Spinal cord (tissue), 10 donors: Measurements from ENCODE around the gene RNF141. TPM values are rescaled to one million over a fixed set of nuclear protein-coding genes. Genes with fewer than 3 reads are reported as not detected.

Experiments used
- DNase-seq, 6 donors: peaks; one replicate each; pipeline versions ENCODE4 v3.0.0 to v3.0.0-alpha.2; 2013 to 2015; ENCODE audit warnings: low spot score in 6 of 6, low read depth in 4 of 6
- H3K27ac ChIP-seq: one replicate; pipeline ENCODE4 v1.5.1; 2013; ENCODE audit warnings: low read depth, low read length, control low read depth
- H3K27me3 ChIP-seq: one replicate; pipeline ENCODE4 v1.6.1; 2013; ENCODE audit warnings: low read length; ENCODE audit not compliant: control insufficient read depth, insufficient read depth
- H3K36me3 ChIP-seq: one replicate; pipeline ENCODE4 v1.6.1; 2013; ENCODE audit warnings: low read length; ENCODE audit not compliant: control insufficient read depth, insufficient read depth
- H3K4me1 ChIP-seq: one replicate; pipeline ENCODE4 v1.6.1; 2013; ENCODE audit warnings: low read length; ENCODE audit not compliant: control insufficient read depth, insufficient read depth
- H3K4me3 ChIP-seq: one replicate; pipeline ENCODE4 v1.5.1; 2013; ENCODE audit warnings: low read depth, low read length, control low read depth
- H3K9me3 ChIP-seq: one replicate; pipeline ENCODE4 v1.6.1; 2013; ENCODE audit warnings: low read length; ENCODE audit not compliant: control insufficient read depth, insufficient read depth
- WGBS: methylation state at CpG from one replicate; pipeline ENCODE4 v1.1.5; 2013; ENCODE audit warnings: missing lambda C conversion rate; ENCODE audit not compliant: insufficient coverage; 5-methylcytosine and 5-hydroxymethylcytosine counted together
- polyA plus RNA-seq, 2 donors: library from polyadenylated mRNA; unstranded; fragments of 120-200 nt; gene quantifications; one replicate each; pipeline ENCODE4 v1.2.1, GENCODE V29; 2013; ENCODE audit not compliant: insufficient read length in 2 of 2
- total RNA-seq, 2 donors: library from RNA; depleted of rRNA in 1 of 2; stranded (reverse); fragments of 120-200 nt in 1 of 2; fragments of >200 nt in 1 of 2; gene quantifications; one replicate each; pipeline versions ENCODE4 v1.2.3 to v1.2.4, GENCODE V29; 2013 to 2014
- donor health status: healthy.

RNF141 gene
- total and polyA plus RNA-seq, 4 donors = 51.6 to 91.2 (median 68.0) TPM

DNA sequence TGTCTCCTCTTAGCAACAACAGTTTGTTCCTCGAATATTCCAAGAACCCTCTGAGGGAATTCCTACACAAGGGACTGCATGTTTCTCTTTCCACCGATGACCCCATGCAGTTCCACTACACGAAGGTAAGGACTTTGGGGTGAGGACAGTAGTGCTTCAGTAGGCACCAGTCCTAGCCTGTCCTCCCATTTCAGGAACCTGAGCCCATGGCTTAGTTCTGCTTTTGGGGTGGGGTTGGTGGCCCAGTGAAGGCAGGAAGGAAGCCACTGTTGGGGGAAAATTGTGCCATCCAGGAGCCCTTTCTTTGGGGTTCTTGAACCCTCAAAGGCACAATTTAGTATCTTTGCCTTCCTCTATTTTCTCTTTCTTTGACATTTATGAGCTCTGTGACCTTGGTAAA lies 38.2 kb downstream of the RNF141 start:
- WGBS = 100% methylated on average over 3 of the region's 3 CpGs
- no peak for DNase-seq
- Histone ChIP-seq H3K4me3 (no peak overlapping the region), H3K4me1 (no peaks in the 10 kb centered on the region), H3K36me3 (peaks cover 15% of the 10 kb centered on the region), H3K9me3 (no peaks in the 10 kb centered on the region), H3K27ac (no peak overlapping the region), H3K27me3 (no peaks in the 10 kb centered on the region)

DNA sequence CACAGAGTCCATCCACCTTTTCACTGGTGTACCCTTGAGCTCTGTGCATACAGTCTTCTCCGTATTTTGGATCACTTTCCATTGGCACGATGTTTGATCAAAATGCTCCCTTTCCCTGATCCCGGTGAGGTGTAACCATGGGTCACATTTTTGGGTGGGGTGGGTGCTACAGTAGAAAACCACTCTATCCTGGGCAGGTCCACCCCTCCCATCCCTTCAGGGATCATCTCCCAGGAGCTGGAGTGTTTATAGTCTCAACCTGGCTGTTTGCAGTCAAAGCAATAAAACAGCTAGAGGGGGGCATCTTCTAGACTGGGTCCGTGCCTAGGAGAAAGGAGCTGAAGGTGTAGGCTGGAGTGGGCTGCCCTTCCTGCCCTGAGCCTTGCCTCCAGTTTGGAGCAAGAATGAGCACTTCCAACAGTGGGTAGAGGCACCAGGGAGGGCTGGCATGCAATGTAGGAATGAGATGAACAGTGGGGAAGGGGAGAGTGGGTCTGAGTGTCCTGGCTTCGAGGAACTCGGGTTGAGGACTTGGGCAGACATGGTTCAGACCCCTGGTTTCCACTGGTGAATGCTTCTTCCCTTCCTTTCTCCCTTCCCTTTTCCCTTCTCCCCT lies 38.8 kb downstream of the RNF141 start:
- no peak overlapping the region for H3K4me3 ChIP-seq
- H3K27ac ChIP-seq = no peak overlapping the region
- no peak for DNase-seq
- H3K36me3 ChIP-seq = peaks cover 16% of the 10 kb centered on the region
- no peaks in the 10 kb centered on the region for H3K27me3 ChIP-seq
- H3K9me3 ChIP-seq = no peaks in the 10 kb centered on the region
- peaks cover 4% of the 10 kb centered on the region for H3K4me1 ChIP-seq
- WGBS = 97% methylated on average over 3 of the region's 6 CpGs

DNA sequence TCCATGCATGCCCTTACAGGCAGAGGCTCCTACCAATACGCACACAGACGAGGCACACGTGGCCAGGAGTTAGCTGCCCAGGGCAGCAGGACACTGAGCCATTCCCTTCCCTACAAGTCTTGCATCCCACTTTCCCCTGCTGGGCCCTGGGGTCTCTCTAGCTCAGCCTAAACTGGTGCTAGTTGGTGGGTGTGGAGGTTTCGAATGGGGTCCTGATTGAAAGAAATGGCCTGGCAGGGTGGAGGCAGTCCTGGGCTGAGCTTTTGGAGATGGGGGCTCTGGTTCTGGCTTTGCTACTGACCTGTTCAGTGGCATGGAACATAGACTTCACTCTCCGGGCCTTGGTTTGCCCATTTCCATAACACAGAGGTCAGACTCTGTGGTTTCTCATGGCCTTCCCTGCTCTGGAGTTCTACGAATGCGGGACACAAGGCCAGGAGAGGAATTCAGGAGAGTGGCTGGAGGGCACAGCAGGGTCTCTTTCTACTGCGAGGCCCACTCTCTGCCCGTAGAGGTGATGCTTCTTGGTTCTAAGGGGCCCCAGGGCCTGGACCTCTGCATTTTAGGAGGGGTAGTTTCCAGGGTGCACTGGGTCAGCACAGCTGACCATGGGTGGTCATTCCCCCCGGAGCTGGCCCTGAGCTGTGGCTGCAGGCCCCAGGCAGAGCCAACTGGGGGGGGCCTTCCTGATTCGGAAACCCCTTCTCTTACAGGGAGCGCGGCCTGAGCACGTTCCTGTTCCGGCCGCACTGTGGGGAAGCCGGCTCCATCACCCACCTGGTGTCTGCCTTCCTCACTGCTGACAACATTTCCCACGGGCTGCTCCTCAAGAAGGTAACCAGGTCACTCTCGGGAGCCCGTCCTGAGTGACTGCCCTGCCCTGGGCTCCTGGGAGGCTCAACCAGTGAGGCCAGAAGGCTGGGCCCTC lies 40.0 kb downstream of the RNF141 start:
- Histone ChIP-seq H3K4me3 (no peak overlapping the region), H3K4me1 (peaks cover 4% of the 10 kb centered on the region), H3K36me3 (peaks cover 19% of the 10 kb centered on the region), H3K27me3 (no peaks in the 10 kb centered on the region), H3K9me3 (no peaks in the 10 kb centered on the region), H3K27ac (no peak overlapping the region)
- WGBS = 89% methylated on average over 17 of the region's 20 CpGs
- DNase-seq = no peak

DNA sequence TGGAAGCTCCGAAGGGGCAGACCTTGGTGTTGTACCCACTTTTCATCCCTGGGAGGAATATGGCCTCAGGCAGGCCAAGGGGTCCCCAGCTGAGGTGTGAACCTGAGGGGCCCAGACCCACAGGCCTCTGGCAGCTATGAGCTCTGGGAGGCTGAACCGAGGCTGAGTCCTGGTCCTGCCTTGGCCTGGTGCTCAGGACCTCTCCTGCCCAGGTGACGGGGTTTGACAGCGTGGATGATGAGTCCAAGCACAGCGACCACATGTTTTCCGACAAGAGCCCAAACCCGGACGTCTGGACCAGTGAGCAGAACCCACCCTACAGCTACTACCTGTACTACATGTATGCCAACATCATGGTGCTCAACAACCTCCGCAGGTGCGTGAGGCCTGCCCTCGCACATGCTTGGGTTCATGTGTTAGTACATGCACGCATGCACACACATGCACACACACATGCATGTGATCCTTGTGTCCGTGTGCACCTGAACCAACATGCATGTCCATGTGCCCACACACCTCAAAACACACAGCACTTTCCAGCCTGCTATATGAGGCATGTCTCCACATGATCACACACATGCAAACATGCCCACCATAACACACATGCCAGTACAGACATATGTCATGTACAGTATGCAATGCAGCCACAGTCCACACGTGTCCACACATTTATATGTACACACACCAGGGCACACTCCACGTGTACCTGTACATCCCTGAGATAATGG lies 40.9 kb downstream of the RNF141 start:
- peaks cover 23% of the 10 kb centered on the region for H3K36me3 ChIP-seq
- DNase-seq = no peak
- 89% methylated on average over 15 of the region's 15 CpGs for WGBS
- no peaks in the 10 kb centered on the region for H3K27me3 ChIP-seq
- H3K9me3 ChIP-seq = no peaks in the 10 kb centered on the region
- no peak overlapping the region for H3K4me3 ChIP-seq
- no peak overlapping the region for H3K27ac ChIP-seq
- H3K4me1 ChIP-seq = peaks cover 4% of the 10 kb centered on the region

DNA sequence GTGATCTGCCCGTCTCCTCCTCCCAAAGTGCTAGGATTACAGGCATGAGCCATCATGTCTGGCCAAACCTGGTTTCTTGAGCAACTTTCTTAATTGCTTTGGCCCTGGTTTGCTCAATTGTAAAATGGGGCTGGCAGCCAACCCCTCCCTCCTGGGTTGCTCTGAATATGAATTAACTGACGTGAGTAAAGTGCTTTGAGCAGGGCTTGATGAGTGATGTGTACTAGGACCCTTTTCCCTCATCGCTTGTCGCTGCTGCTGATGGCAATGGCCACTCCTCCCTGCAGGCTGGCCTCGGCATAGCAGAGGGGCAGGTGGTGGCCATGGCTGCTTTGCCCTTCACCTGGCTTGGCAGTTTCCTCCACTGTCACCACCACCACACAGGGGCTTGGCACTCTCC lies 41.5 kb downstream of the RNF141 start:
- peaks cover 4% of the 10 kb centered on the region for H3K4me1 ChIP-seq
- no peaks in the 10 kb centered on the region for H3K27me3 ChIP-seq
- H3K27ac ChIP-seq = no peak overlapping the region
- no peak for DNase-seq
- 88% methylated on average over 4 of the region's 5 CpGs for WGBS
- peaks cover 27% of the 10 kb centered on the region for H3K36me3 ChIP-seq
- no peaks in the 10 kb centered on the region for H3K9me3 ChIP-seq
- H3K4me3 ChIP-seq = no peak overlapping the region

DNA sequence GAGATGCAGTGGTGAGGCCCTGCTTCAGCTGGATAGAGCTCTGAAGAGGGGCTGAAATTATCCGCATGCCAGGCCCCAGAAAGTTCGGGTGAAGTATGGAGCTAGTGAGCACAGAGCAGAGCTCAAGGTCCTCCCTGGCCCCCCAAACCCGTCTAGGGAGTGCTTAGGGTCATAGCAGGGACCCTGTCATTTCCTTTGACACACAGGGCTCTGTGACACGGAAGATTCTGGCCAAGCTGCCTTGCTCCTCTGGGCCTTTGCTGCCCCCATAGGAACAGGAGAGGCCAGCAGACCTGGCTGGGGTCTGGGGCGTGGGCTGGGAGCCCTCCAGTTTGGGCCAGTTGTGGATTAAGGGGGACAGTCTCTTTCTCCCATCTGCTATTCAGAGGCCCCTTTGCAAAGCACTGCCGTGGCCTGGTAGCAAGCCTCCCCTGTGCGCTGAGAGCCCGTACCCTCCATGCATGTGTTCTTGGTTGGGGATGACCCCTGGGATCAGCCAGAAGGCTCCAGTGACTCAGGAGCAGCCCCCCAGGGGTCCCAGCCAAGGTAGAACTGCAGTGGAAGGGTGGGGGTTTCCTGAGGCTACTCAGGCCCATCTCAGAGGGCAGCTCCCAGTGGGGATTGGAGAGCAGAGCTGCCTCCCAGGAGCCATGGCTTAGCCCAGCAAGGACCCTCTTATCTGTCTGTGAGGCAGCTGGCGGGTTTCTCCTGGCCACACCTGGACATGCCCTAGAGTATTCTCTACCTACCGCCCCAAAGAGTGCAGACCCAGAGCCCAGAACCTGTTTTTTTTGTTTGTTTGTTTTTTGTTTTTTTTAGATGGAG lies 42.3 kb downstream of the RNF141 start:
- 79% methylated on average over 4 of the region's 10 CpGs for WGBS
- no peaks in the 10 kb centered on the region for H3K27me3 ChIP-seq
- H3K4me3 ChIP-seq = no peak overlapping the region
- H3K4me1 ChIP-seq = peaks cover 4% of the 10 kb centered on the region
- no peaks in the 10 kb centered on the region for H3K9me3 ChIP-seq
- H3K27ac ChIP-seq = no peak overlapping the region
- no peak for DNase-seq
- peaks cover 26% of the 10 kb centered on the region for H3K36me3 ChIP-seq

DNA sequence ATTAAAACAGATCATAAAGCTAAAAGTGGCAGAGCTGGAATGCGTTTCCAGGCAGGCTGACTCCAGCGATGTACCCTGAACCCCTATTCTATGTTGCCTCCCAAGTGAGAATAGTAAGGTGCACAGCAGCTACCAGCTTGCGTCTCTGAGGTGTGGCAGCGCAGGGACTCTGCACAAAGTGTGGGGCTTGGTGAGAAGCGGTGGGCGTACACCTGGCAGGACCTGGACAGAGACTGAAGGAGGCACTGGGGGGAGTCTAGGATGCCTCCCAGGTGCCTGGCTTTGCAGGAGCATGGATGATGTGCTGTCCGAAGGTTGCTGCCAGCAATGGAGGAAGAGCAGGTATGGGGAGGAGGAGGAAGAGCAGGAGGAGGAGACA lies 43.0 kb downstream of the RNF141 start:
- Histone ChIP-seq H3K36me3 (peaks cover 31% of the 10 kb centered on the region), H3K4me1 (peaks cover 4% of the 10 kb centered on the region), H3K27ac (no peak overlapping the region), H3K4me3 (no peak overlapping the region), H3K9me3 (no peaks in the 10 kb centered on the region), H3K27me3 (no peaks in the 10 kb centered on the region)
- DNase-seq = no peak
- 94% methylated on average over 7 of the region's 7 CpGs for WGBS

DNA sequence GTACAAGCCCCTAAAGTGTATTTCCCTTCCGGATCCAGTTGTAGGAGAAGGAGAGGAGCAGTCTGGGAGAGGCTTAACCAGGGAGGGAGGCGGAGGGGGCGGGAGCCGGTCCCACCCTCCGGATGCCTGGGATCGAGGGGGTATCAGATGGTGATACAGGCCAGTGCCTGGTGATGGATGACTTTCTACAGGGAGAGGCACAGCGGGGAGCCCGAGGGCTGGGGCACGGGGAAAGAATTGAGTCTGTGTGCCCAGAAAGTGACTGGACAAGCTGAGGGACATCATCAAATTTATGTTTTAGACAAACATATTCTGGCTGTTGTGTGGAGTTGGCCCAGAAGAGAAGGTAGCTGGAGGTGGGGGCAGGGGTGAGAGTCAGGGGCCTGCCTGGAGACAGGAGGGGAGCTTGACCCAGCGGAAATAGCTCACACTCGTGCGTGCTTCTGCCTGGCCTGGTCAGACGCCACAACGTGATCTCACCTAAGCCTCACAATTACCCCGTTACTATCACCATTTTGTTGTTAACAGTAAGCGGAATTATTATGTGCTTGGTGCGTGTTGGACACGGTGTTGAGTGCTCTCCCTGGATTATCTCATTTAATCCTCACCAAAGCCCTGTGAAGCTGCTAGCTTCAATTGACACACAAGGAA lies 43.5 kb downstream of the RNF141 start:
- no peak overlapping the region for H3K4me3 ChIP-seq
- H3K4me1 ChIP-seq = peaks cover 4% of the 10 kb centered on the region
- DNase-seq = no peak
- no peaks in the 10 kb centered on the region for H3K27me3 ChIP-seq
- H3K36me3 ChIP-seq = peaks cover 32% of the 10 kb centered on the region
- 64% methylated on average over 12 of the region's 18 CpGs for WGBS
- no peak overlapping the region for H3K27ac ChIP-seq
- H3K9me3 ChIP-seq = no peaks in the 10 kb centered on the region
